ENCODE measurements around the gene TCEA3.

Gene TCEA3

GRCh38 chr1:23392125-23392855, 32.3 kb downstream of the TCEA3 start:
- peak in 1 of 2 donors; percentile 11 for DNase-seq (ENCODE audit: low read depth in 2 of 2)
- H3K4me3 ChIP-seq (replicated peaks in 1 of 2; ENCODE audit: low read depth in 2 of 2, low read length in 2 of 2), result no peak overlapping the region
- no peak for TF ChIP-seq CTCF (IDR thresholded peaks at IDR 0.05; ENCODE audit: low read depth, low read length)

- no peak for TF ChIP-seq CTCF (IDR thresholded peaks at IDR 0.05; ENCODE audit: low read depth, low read length)
- no peak for DNase-seq (ENCODE audit: low read depth in 2 of 2)
- no peak overlapping the region for H3K4me3 ChIP-seq (replicated peaks in 1 of 2; ENCODE audit: low read depth in 2 of 2, low read length in 2 of 2)
Observed at GRCh38 chr1:23389837-23390321, 34.7 kb downstream of the TCEA3 start.

- no peak overlapping the region for H3K4me3 ChIP-seq (replicated peaks in 1 of 2; ENCODE audit: low read depth in 2 of 2, low read length in 2 of 2)
- no peak for TF ChIP-seq CTCF (IDR thresholded peaks at IDR 0.05; ENCODE audit: low read depth, low read length)
- DNase-seq (ENCODE audit: low read depth in 2 of 2), result no peak
Observed at GRCh38 chr1:23387494-23387893, 37.1 kb downstream of the TCEA3 start.

GRCh38 chr1:23385119-23385621, 39.4 kb downstream of the TCEA3 start:
- peak in 1 of 2 donors; percentile 39 for DNase-seq (ENCODE audit: low read depth in 2 of 2)
- H3K4me3 ChIP-seq (replicated peaks in 1 of 2; ENCODE audit: low read depth in 2 of 2, low read length in 2 of 2), result no peak overlapping the region
- TF ChIP-seq CTCF (IDR thresholded peaks at IDR 0.05; ENCODE audit: low read depth, low read length), result no peak

- DNase-seq (ENCODE audit: low read depth in 2 of 2), result peak; percentile 79 to 87
- H3K4me3 ChIP-seq (replicated peaks in 1 of 2; ENCODE audit: low read depth in 2 of 2, low read length in 2 of 2), result no peak overlapping the region
- TF ChIP-seq CTCF (IDR thresholded peaks at IDR 0.05; ENCODE audit: low read depth, low read length), result no peak
Observed at GRCh38 chr1:23384312-23385058, 40.1 kb downstream of the TCEA3 start.

GRCh38 chr1:23383577-23384311, 40.8 kb downstream of the TCEA3 start:
- no peak overlapping the region for H3K4me3 ChIP-seq (replicated peaks in 1 of 2; ENCODE audit: low read depth in 2 of 2, low read length in 2 of 2)
- DNase-seq (ENCODE audit: low read depth in 2 of 2), result peak; percentile 33 to 55
- no peak for TF ChIP-seq CTCF (IDR thresholded peaks at IDR 0.05; ENCODE audit: low read depth, low read length)
